GM21423 (cell line): ENCODE results near the gene KLF4.
"Not testable (repeated sequence)": the region's sequence is repeated elsewhere in the genome, so short reads cannot be mapped to it uniquely, and the experiment has no call there.

Experiments used
- ATAC-seq: cut with Tn5 transposase; IDR thresholded peaks from one replicate; pipeline ENCODE4 v1.9.1; 2021; ENCODE audit warnings: mild to moderate bottlenecking, moderate library complexity; ENCODE audit not compliant: unreplicated experiment

KLF4 gene

GRCh38 chr9:107489687-107490605, at the start of gene KLF4:
Gene KLF4, minus strand, starts transcription at chr9:107489769. Its CDS starts 597 bp downstream, at chr9:107489172.
- peak; percentile 64 for ATAC-seq

GRCh38 chr9:107536462-107536861, 46.9 kb upstream of the KLF4 start:
- no peak for ATAC-seq

GRCh38 chr9:107534510-107535078, 45.0 kb upstream of the KLF4 start:
- ATAC-seq, result no peak

GRCh38 chr9:107530679-107531078, 41.1 kb upstream of the KLF4 start:
- no peak for ATAC-seq

- no peak for ATAC-seq
Observed at GRCh38 chr9:107528686-107529085, 39.1 kb upstream of the KLF4 start.

- ATAC-seq, result no peak
Observed at GRCh38 chr9:107523539-107523938, 34.0 kb upstream of the KLF4 start.

- ATAC-seq, result no peak
Observed at GRCh38 chr9:107520186-107520585, 30.6 kb upstream of the KLF4 start.

GRCh38 chr9:107518037-107518807, 28.7 kb upstream of the KLF4 start:
- no peak for ATAC-seq

GRCh38 chr9:107513464-107514100, 24.0 kb upstream of the KLF4 start:
- ATAC-seq, result no peak

GRCh38 chr9:107504585-107505455, 15.3 kb upstream of the KLF4 start:
- ATAC-seq, result no peak

- no peak for ATAC-seq
Observed at GRCh38 chr9:107502464-107502863, 12.9 kb upstream of the KLF4 start.

- ATAC-seq, result not testable (repeated sequence)
Observed at GRCh38 chr9:107500421-107501200, 11.0 kb upstream of the KLF4 start.

- no peak for ATAC-seq
Observed at GRCh38 chr9:107496976-107497375, 7.4 kb upstream of the KLF4 start.

GRCh38 chr9:107492381-107492970, 2.9 kb upstream of the KLF4 start:
- ATAC-seq, result no peak

- no peak for ATAC-seq
Observed at GRCh38 chr9:107491081-107492053, 1.8 kb upstream of the KLF4 start.

- not testable (repeated sequence) for ATAC-seq
Observed at GRCh38 chr9:107490606-107490970, 1.0 kb upstream of the KLF4 start.

- ATAC-seq, result peak; percentile 29
Observed at GRCh38 chr9:107489144-107489673, 360 bp downstream of the KLF4 start.
